Ovary (tissue), 9 donors: ENCODE results near the gene MAP3K8. TPM values are rescaled to one million over a fixed set of nuclear protein-coding genes. Genes with fewer than 3 reads are reported as not detected.

Experiments used
- DNase-seq, 5 donors: peaks; one replicate each; pipeline ENCODE4 v3.0.0-alpha.2; 2019 to 2020
- H3K27ac ChIP-seq, 2 donors: fragments of 200-600 bp; one replicate each; pipeline versions ENCODE4 v1.5.1 to v1.8.0; 2019 to 2022
- H3K27me3 ChIP-seq: fragments of 200-600 bp; one replicate; pipeline ENCODE4 v1.8.0; 2022
- H3K36me3 ChIP-seq: fragments of 200-600 bp; sonication (generic); one replicate; pipeline ENCODE4 v1.5.1; 2019
- H3K4me1 ChIP-seq: one replicate; pipeline ENCODE4 v1.8.1; 2013; ENCODE audit warnings: mild to moderate bottlenecking, moderate library complexity; ENCODE audit not compliant: insufficient read depth
- H3K4me3 ChIP-seq: fragments of 200-600 bp; sonication (generic); one replicate; pipeline ENCODE4 v1.5.1; 2017
- H3K9me3 ChIP-seq, 2 donors: fragments of 200-600 bp in 1 of 2; sonication (generic) in 1 of 2; one replicate each; pipeline versions ENCODE4 v1.5.1 to v1.8.1; 2013 to 2019; ENCODE audit warnings: mild to moderate bottlenecking in 1 of 2, moderate library complexity in 1 of 2
- EP300 ChIP-seq: sonication (generic); formaldehyde crosslinking; IDR thresholded peaks from one replicate; pipeline ENCODE4 v1.6.1; 2017; ENCODE audit warnings: antibody characterized with exemption
- POLR2A ChIP-seq: fragments of 450-650 bp; IDR thresholded peaks from one replicate; pipeline ENCODE4 v1.6.1; 2017; ENCODE audit warnings: antibody characterized with exemption, mild to moderate bottlenecking, moderate library complexity
- WGBS, 3 donors: extraction: QIAGEN DNeasy Blood & Tissue Kit in 1 of 3; methylation state at CpG; one replicate each; pipeline versions ENCODE4 v1.1.5 to v1.1.7; 2013 to 2017; 5-methylcytosine and 5-hydroxymethylcytosine counted together
- intact Hi-C, 4 donors: fragments of 100-400 bp; cut with DNase I; formaldehyde crosslinking; loops; one replicate each; pipeline versions ENCODE4 v1.11.0 to v1.15.1; 2022 to 2023
- polyA plus RNA-seq, 2 donors: library from polyadenylated mRNA; stranded (reverse); fragments of 200-250 nt in 1 of 2; fragments of 350-450 nt in 1 of 2; fragmentation: Illumina TruSeq in 1 of 2; extraction: RNeasy Lipid Tissue Mini Kit (QIAGEN cat#74804) in 1 of 2; gene quantifications; one replicate each; pipeline ENCODE4 v1.2.3, GENCODE V29; 2013 to 2014
- total RNA-seq, 7 donors: library from RNA; depleted of rRNA in 2 of 7; stranded (reverse); fragments of >200 nt in 2 of 7; fragmentation: NEBNext Ultra II Directional in 3 of 7; extraction: Animal tissue kit (Norgen Biotek cat#: 25700) in 3 of 7; gene quantifications; one replicate each; pipeline versions ENCODE4 v1.1.0 to v1.2.4, GENCODE V29; 2016 to 2023
- TF ChIP-seq, protein P1 (sequence below), 3 donors: fragments of 450-650 bp in 2 of 3; fragments of 200-600 bp in 1 of 3; IDR thresholded peaks; one replicate each; pipeline versions ENCODE4 v1.5.1 to v1.8.0; 2016 to 2022; ENCODE audit warnings: antibody characterized with exemption in 3 of 3, mild to moderate bottlenecking in 1 of 3
- donor health status: DM: no; HTN: no; CAD: no; lungs with moderate emphysema.
- donor health status: DM: no; HTN: no; CAD: no.
- donor health status: Bipolar disorder and iron deficiency.
- donor health status: DM: yes; HTN: yes; CAD: no.
- donor health status: DM: no; HTN: no; CAD: no.
- donor health status: DM: yes; HTN: yes; CAD: no.

The MAP3K8 gene
- total and polyA plus RNA-seq, 9 donors = 7.7 to 32.5 (median 13.5) TPM

DNA sequence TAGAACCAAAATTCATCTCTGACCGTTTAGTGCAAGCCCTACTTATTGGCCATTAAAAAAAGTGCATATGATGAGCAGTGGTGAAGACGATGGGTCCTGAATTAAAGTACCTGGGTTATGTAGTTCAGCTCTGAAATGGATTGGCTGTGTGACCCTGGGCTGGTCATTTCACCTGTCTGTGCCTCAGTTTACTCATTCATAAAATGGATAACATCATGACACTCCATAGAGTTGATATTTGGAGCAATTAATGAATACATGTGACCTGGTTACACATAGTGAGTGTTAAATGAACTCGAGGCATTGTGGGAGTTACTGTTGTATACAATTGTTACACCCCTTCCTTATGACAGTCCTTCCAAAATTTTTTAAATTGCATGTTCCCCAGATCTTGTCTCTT is 9.1 kb downstream of the MAP3K8 start:
- WGBS, 3 donors = 85 to 91% (median 90%) methylated on average over 3 of the region's 3 CpGs
- no peaks in the 10 kb centered on the region for H3K27me3 ChIP-seq
- no peak overlapping the region for H3K27ac ChIP-seq
- TF ChIP-seq POLR2A = no peak
- TF ChIP-seq, protein P1, sequence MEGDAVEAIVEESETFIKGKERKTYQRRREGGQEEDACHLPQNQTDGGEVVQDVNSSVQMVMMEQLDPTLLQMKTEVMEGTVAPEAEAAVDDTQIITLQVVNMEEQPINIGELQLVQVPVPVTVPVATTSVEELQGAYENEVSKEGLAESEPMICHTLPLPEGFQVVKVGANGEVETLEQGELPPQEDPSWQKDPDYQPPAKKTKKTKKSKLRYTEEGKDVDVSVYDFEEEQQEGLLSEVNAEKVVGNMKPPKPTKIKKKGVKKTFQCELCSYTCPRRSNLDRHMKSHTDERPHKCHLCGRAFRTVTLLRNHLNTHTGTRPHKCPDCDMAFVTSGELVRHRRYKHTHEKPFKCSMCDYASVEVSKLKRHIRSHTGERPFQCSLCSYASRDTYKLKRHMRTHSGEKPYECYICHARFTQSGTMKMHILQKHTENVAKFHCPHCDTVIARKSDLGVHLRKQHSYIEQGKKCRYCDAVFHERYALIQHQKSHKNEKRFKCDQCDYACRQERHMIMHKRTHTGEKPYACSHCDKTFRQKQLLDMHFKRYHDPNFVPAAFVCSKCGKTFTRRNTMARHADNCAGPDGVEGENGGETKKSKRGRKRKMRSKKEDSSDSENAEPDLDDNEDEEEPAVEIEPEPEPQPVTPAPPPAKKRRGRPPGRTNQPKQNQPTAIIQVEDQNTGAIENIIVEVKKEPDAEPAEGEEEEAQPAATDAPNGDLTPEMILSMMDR (IDR thresholded peaks at IDR 0.05) = no peak
- no peak for TF ChIP-seq EP300
- H3K4me1 ChIP-seq = peaks cover 4% of the 10 kb centered on the region
- H3K36me3 ChIP-seq = no peaks in the 10 kb centered on the region
- no peak for DNase-seq
- H3K4me3 ChIP-seq = no peak overlapping the region
- H3K9me3 ChIP-seq = no peaks in the 10 kb centered on the region
- intact Hi-C loops = no loop called here

DNA sequence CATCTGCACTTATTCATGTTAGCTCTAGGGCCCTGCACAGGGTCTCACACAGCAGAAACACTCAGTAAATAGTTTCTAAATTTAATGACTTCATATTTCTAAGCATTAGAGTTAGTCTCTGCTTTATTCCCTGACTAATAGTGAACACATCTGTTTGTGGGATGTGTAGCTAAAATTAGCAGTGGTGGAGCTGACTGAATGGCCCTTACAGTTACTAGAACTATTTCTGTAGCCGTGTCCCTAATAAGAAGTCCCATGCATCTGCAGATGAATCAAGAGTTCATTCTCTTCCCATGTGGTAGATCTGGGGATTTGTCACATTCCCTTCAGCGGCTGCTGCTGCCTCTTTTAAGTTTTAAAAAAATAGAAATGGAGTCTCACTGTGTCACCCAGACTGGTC is 11.7 kb downstream of the MAP3K8 start:
- no peak overlapping the region for H3K4me3 ChIP-seq
- no peaks in the 10 kb centered on the region for H3K36me3 ChIP-seq
- TF ChIP-seq, protein P1 (IDR thresholded peaks at IDR 0.05) = no peak
- H3K9me3 ChIP-seq = no peaks in the 10 kb centered on the region
- H3K27ac ChIP-seq = no peak overlapping the region
- intact Hi-C loops = no loop called here
- 33 to 54% (median 45%) methylated on average over 2 of the region's 2 CpGs for WGBS, 3 donors
- DNase-seq = no peak
- H3K27me3 ChIP-seq = no peaks in the 10 kb centered on the region
- H3K4me1 ChIP-seq = peaks cover 4% of the 10 kb centered on the region

DNA sequence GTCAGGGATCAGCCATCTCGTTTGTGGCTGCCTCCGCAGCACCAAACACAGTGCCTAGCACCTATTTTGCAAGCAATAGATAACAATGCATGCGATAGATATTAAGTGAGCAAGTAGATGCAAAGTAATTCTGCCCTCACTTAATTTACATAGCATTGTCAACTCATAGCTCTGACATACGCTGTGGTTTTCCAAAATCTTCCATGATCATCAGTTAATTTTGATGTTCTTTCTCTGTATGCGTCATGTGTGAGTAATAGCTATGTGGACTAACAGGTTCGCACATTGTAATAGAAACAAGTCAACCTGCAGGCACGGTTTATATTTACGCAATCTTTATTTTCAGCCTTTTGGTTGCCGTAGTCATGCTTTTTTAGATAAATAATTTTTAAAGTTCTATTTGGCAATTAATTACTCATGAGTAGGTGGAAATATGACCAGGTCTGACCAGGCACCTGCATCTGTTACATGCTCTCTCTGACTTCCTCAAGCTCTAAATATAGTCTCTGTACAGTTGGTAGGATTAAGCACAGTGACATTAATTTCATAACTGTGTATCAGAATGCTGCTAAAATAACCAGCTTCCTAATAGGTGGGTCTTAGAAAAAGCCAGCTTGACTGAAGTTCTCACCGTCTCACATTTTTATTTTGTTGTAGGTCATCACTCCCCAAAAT is 13.3 kb downstream of the MAP3K8 start:
- H3K36me3 ChIP-seq = no peaks in the 10 kb centered on the region
- DNase-seq = no peak
- no peaks in the 10 kb centered on the region for H3K9me3 ChIP-seq
- intact Hi-C loops = no loop called here
- WGBS, 3 donors = 89 to 93% (median 92%) methylated on average over 10 of the region's 10 CpGs
- no peaks in the 10 kb centered on the region for H3K27me3 ChIP-seq
- TF ChIP-seq EP300 (no peak), POLR2A (no peak)
- TF ChIP-seq, protein P1 (IDR thresholded peaks at IDR 0.05) = no peak
- H3K4me3 ChIP-seq = no peak overlapping the region
- H3K27ac ChIP-seq = no peak overlapping the region
- H3K4me1 ChIP-seq = peaks cover 1% of the 10 kb centered on the region

DNA sequence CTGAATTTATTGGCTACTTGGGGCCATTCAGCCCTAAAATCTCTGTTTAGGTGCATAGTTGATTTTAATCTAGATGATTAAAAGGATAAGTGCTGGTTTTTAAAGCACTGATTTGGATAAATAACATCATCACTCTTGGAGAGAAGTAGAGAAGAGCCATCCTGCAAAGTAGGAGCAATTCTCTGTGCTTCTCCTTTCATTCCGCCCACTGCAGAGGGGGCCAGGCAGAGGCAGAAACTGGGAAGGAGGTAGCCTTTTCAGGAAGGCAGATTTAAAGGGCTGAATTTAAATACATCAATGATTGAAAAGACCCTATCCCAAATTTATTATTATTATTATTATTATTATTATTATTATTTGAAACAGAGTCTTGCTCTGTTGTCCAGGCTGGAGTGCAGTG is 14.1 kb downstream of the MAP3K8 start:
- WGBS, 3 donors = 88 to 98% (median 93%) methylated on average over 1 of the region's 1 CpG
- H3K4me3 ChIP-seq = no peak overlapping the region
- DNase-seq = no peak
- H3K27me3 ChIP-seq = no peaks in the 10 kb centered on the region
- H3K9me3 ChIP-seq = no peaks in the 10 kb centered on the region
- H3K36me3 ChIP-seq = no peaks in the 10 kb centered on the region
- TF ChIP-seq EP300 = no peak
- H3K27ac ChIP-seq = no peak overlapping the region
- H3K4me1 ChIP-seq = peaks cover 1% of the 10 kb centered on the region
- intact Hi-C loops = no loop called here

DNA sequence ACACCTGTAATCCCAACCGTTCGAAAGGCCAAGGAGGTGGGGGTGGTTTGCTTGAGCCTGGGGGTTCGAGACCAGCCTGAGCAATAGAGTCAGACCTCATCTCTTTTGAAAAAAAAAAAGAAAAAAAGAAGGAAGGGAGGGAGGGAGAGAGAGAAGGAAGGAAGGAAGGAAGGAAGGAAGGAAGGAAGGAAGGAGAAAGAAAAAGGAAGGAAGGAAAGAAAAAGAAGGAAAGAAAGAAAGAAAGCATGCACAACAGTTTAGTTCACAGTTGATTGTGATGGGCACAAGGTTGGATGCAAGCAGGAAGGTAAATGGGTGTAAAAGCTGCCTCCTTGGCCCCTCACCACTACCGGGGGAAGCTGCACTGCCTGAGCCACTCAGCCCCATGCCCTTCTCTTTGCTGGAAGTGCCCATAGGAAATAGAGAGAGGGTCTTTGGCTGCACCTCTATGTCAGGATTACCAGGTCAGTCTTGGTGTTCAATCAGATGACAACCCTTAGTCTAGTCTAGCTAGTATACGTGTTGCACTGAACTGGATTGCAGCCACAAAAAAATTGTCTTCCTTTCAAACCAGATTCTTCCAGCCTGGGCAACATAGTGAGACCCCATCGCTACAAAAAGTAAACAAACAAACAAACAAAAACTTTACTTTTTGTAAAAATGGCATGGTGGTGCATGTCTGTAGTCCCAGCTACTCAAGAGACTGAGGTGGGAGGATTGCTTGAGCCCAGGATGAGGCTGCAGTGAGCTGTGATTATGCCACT is 20.0 kb downstream of the MAP3K8 start:
- intact Hi-C loops = no loop called here
- Histone ChIP-seq H3K9me3 (no peaks in the 10 kb centered on the region), H3K4me1 (peaks cover 14% of the 10 kb centered on the region), H3K36me3 (no peaks in the 10 kb centered on the region), H3K27ac (peak overlapping the region in 1 of 2 donors; percentile 70), H3K4me3 (no peak overlapping the region), H3K27me3 (no peaks in the 10 kb centered on the region)
- 77 to 83% (median 82%) methylated on average over 6 of the region's 6 CpGs for WGBS, 3 donors
- no peak for DNase-seq
- TF ChIP-seq, protein P1 (IDR thresholded peaks at IDR 0.05) = no peak
- no peak for TF ChIP-seq EP300
- no peak for TF ChIP-seq POLR2A
